GM18873 (cell line): ENCODE results near the gene CLRN3.

Experiments
- ATAC-seq: cut with Tn5 transposase; IDR thresholded peaks from one replicate; pipeline ENCODE4 v1.9.1; 2021; ENCODE audit warnings: mild to moderate bottlenecking, moderate library complexity, moderate number of reproducible peaks; ENCODE audit not compliant: unreplicated experiment, low FRiP score

The CLRN3 gene

GRCh38 chr10:127904311-127905000 lies 11.7 kb upstream of the CLRN3 start:
- ATAC-seq, result no peak

GRCh38 chr10:127903789-127904188 lies 11.0 kb upstream of the CLRN3 start:
- no peak for ATAC-seq

GRCh38 chr10:127899766-127900387 lies 7.1 kb upstream of the CLRN3 start:
- no peak for ATAC-seq

- ATAC-seq, result no peak
Measured at GRCh38 chr10:127897177-127897576, 4.4 kb upstream of the CLRN3 start.

- ATAC-seq, result no peak
Measured at GRCh38 chr10:127896590-127896989, 3.8 kb upstream of the CLRN3 start.

- ATAC-seq, result no peak
Measured at GRCh38 chr10:127894146-127894545, 1.4 kb upstream of the CLRN3 start.

- ATAC-seq, result no peak
Measured at GRCh38 chr10:127890832-127891334, 1.9 kb downstream of the CLRN3 start.

- ATAC-seq, result no peak
Measured at GRCh38 chr10:127890216-127890615, 2.5 kb downstream of the CLRN3 start.

- ATAC-seq, result no peak
Measured at GRCh38 chr10:127889605-127890195, 3.0 kb downstream of the CLRN3 start.

- no peak for ATAC-seq
Measured at GRCh38 chr10:127888521-127889312, 4.0 kb downstream of the CLRN3 start.

- ATAC-seq, result no peak
Measured at GRCh38 chr10:127887541-127888415, 5.0 kb downstream of the CLRN3 start.

- ATAC-seq, result no peak
Measured at GRCh38 chr10:127886371-127887051, 6.2 kb downstream of the CLRN3 start.

- ATAC-seq, result no peak
Measured at GRCh38 chr10:127884501-127884900, 8.2 kb downstream of the CLRN3 start.

- ATAC-seq, result no peak
Measured at GRCh38 chr10:127883516-127883915, 9.2 kb downstream of the CLRN3 start.

- no peak for ATAC-seq
Measured at GRCh38 chr10:127882801-127883459, 9.8 kb downstream of the CLRN3 start.

- no peak for ATAC-seq
Measured at GRCh38 chr10:127882391-127882790, 10.3 kb downstream of the CLRN3 start.

GRCh38 chr10:127881262-127881661 lies 11.5 kb downstream of the CLRN3 start:
- ATAC-seq, result no peak

- no peak for ATAC-seq
Measured at GRCh38 chr10:127880557-127880956, 12.2 kb downstream of the CLRN3 start.
